Left ventricle myocardium inferior (tissue), 1 donor: ENCODE results near the gene TUBG1. TPM values are rescaled to one million over a fixed set of nuclear protein-coding genes. Genes with fewer than 3 reads are reported as not detected.
A peak's percentile ranks its signal among the peaks of the same experiment; 100 is the strongest.

Experiments
- DNase-seq: peaks from one replicate; pipeline ENCODE4 v3.0.0-alpha.2; 2020
- H3K27ac ChIP-seq: fragments of 200-600 bp; replicated peaks from 2 replicates; pipeline ENCODE4 v1.8.0; 2021
- H3K27me3 ChIP-seq: fragments of 200-600 bp; 2 replicates; pipeline ENCODE4 v1.8.0; 2021; ENCODE audit warnings: low read depth
- H3K36me3 ChIP-seq: fragments of 200-600 bp; 2 replicates; pipeline ENCODE4 v1.8.0; 2021
- H3K4me1 ChIP-seq: fragments of 200-600 bp; 2 replicates; pipeline ENCODE4 v1.8.0; 2021
- H3K4me3 ChIP-seq: fragments of 200-600 bp; 2 replicates; pipeline ENCODE4 v1.8.0; 2021; ENCODE audit warnings: mild to moderate bottlenecking, moderate library complexity
- H3K9me3 ChIP-seq: fragments of 200-600 bp; replicated peaks from 2 replicates; pipeline ENCODE4 v1.8.0; 2021
- CTCF ChIP-seq: fragments of 200-600 bp; IDR thresholded peaks from 2 replicates; pipeline ENCODE4 v1.8.0; 2021; ENCODE audit warnings: antibody characterized with exemption, mild to moderate bottlenecking, borderline replicate concordance
- intact Hi-C: fragments of 100-400 bp; cut with micrococcal nuclease; formaldehyde crosslinking; loops from one replicate; pipeline ENCODE4 v1.11.0; 2022
- total RNA-seq: library from RNA; stranded (reverse); fragmentation: NEBNext Ultra II Directional; extraction: Animal tissue kit (Norgen Biotek cat#: 25700); gene quantifications from one replicate; pipeline ENCODE4 v1.2.1, GENCODE V29; 2021
- donor health status: DM: no; HTN: yes; CAD: no; lungs with severe emphysema.

Gene TUBG1
- total RNA-seq, 1 donor from 2014 or later = 48.0 TPM

- Histone ChIP-seq H3K4me1 (peaks cover 77% of the 10 kb centered on the region), H3K36me3 (peaks cover 59% of the 10 kb centered on the region), H3K9me3 (no peaks in the 10 kb centered on the region), H3K27ac (peak within 1 kb of the TSS; percentile 100), H3K27me3 (no peaks in the 10 kb centered on the region), H3K4me3 (peak within 1 kb of the TSS; percentile 99)
- peak; percentile 16 for TF ChIP-seq CTCF
- intact Hi-C loops = no loop called here
- peak; percentile 96 for DNase-seq
Measured at GRCh38 chr17:42566883-42567573, 42.5 kb upstream of the TUBG1 start, which contains the start of gene MLX. Gene MLX (plus strand): TSS chr17:42567100. CDS start chr17:42567125, 25 bp downstream.

GRCh38 chr17:42568341-42569111, 41.0 kb upstream of the TUBG1 start:
- Histone ChIP-seq H3K36me3 (peaks cover 74% of the 10 kb centered on the region), H3K9me3 (no peaks in the 10 kb centered on the region), H3K27ac (peak overlapping the region; percentile 100), H3K27me3 (no peaks in the 10 kb centered on the region), H3K4me1 (peaks cover 62% of the 10 kb centered on the region), H3K4me3 (peak overlapping the region; percentile 99)
- intact Hi-C loops = no loop called here
- DNase-seq = no peak
- no peak for TF ChIP-seq CTCF

GRCh38 chr17:42571435-42572225, 37.9 kb upstream of the TUBG1 start:
- Histone ChIP-seq H3K27ac (peak overlapping the region; percentile 27), H3K27me3 (no peaks in the 10 kb centered on the region), H3K36me3 (peaks cover 69% of the 10 kb centered on the region), H3K4me1 (peaks cover 42% of the 10 kb centered on the region), H3K4me3 (no peak overlapping the region), H3K9me3 (no peaks in the 10 kb centered on the region)
- intact Hi-C loops = no loop called here
- DNase-seq = no peak
- no peak for TF ChIP-seq CTCF

- intact Hi-C loops = no loop called here
- Histone ChIP-seq H3K27ac (no peak overlapping the region), H3K4me1 (peaks cover 42% of the 10 kb centered on the region), H3K36me3 (peaks cover 69% of the 10 kb centered on the region), H3K9me3 (no peaks in the 10 kb centered on the region), H3K4me3 (no peak overlapping the region), H3K27me3 (no peaks in the 10 kb centered on the region)
- TF ChIP-seq CTCF = no peak
- DNase-seq = no peak
Measured at GRCh38 chr17:42573095-42573494, 36.4 kb upstream of the TUBG1 start.

- Histone ChIP-seq H3K36me3 (peaks cover 57% of the 10 kb centered on the region), H3K9me3 (no peaks in the 10 kb centered on the region), H3K27me3 (no peaks in the 10 kb centered on the region), H3K27ac (no peak overlapping the region), H3K4me3 (no peak overlapping the region), H3K4me1 (peaks cover 40% of the 10 kb centered on the region)
- no peak for TF ChIP-seq CTCF
- DNase-seq = no peak
- intact Hi-C loops = no loop called here
Measured at GRCh38 chr17:42574463-42574862, 35.0 kb upstream of the TUBG1 start.
